Breast epithelium (tissue), 3 donors: ENCODE results near the gene INSR.

ENCODE experiments used
- POLR2A ChIP-seq: fragments of 450-650 bp; IDR thresholded peaks from one replicate; pipeline ENCODE4 v1.6.1; 2016; ENCODE audit warnings: antibody characterized with exemption, mild to moderate bottlenecking, moderate library complexity
- POLR2AphosphoS5 ChIP-seq, 3 donors: sonication (generic); formaldehyde crosslinking; IDR thresholded peaks; one replicate each; pipeline ENCODE4 v1.6.1; 2017; ENCODE audit warnings: antibody characterized with exemption in 3 of 3
- TF ChIP-seq, protein P1 (sequence below), 3 donors: fragments of 450-650 bp; IDR thresholded peaks; one replicate each; pipeline ENCODE4 v1.5.1; 2016 to 2017; ENCODE audit warnings: antibody characterized with exemption in 3 of 3, mild to moderate bottlenecking in 3 of 3, moderate library complexity in 3 of 3

DNA sequence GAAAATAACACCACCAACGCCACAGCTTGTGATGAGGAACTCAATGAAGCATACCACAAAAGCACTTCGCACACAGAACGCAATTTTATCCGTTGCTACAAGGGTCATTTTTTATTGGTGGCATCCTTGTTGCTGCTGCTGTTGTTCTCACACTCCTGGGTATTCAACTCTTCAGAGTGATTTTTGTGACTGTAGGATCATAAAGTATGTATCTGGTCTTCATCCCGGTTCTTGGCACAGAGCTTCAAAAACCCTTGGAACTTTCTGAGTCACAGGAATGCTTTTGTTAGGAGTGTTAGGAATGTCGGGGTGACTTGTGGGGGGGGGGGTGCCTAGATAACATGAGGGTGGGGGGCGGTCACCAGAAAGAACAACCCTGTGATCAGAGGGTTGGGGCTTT lies 116.3 kb downstream of the INSR start:
- no peak for TF ChIP-seq POLR2A
- TF ChIP-seq, protein P1, sequence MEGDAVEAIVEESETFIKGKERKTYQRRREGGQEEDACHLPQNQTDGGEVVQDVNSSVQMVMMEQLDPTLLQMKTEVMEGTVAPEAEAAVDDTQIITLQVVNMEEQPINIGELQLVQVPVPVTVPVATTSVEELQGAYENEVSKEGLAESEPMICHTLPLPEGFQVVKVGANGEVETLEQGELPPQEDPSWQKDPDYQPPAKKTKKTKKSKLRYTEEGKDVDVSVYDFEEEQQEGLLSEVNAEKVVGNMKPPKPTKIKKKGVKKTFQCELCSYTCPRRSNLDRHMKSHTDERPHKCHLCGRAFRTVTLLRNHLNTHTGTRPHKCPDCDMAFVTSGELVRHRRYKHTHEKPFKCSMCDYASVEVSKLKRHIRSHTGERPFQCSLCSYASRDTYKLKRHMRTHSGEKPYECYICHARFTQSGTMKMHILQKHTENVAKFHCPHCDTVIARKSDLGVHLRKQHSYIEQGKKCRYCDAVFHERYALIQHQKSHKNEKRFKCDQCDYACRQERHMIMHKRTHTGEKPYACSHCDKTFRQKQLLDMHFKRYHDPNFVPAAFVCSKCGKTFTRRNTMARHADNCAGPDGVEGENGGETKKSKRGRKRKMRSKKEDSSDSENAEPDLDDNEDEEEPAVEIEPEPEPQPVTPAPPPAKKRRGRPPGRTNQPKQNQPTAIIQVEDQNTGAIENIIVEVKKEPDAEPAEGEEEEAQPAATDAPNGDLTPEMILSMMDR (IDR thresholded peaks at IDR 0.05) = no peak
- no peak for TF ChIP-seq POLR2AphosphoS5 (IDR thresholded peaks at IDR 0.05)
